GM12873 (cell line): ENCODE measurements around the gene ARPC5L.

ENCODE experiments used
- CTCF ChIP-seq: IDR thresholded peaks from 2 replicates; pipeline ENCODE4 v1.5.1; 2012; ENCODE audit warnings: low read depth, mild to moderate bottlenecking, moderate library complexity, low read length, control low read depth; ENCODE audit not compliant: insufficient read depth; ENCODE audit errors: missing control alignments

The ARPC5L gene

DNA sequence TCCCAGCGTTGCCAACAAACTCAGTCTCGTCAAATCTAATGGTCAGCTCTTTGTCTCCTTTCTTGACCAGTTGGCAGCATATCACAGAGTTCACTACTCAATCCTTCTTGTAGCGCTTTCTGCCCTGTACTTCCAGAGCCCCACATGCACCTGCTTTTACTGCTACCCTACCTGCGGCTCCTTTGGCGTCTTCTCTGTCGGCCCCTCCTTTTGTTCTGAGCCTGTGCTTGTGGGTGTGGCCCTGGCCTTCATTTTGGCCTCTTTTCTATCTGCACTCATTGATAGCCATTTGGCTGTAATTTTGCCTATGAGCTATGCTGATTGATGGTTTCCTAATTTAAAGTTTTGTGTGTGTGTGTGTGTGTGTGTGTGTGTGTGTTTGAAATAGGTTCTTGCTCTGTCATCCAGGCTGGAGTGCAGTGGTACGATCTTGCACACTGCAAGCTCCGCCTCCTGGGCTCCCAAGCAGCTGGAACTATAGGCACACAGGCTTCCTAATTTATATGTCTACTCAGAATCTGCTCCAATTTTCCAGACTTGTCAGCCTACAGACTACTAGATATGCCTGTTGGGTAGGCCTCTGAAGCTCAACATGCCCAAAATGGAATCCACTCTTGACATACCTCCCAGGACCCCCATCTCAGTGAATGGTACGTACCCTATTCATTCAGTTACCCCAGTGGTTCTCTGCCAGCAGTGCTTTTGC lies 32.3 kb downstream of the ARPC5L start:
- TF ChIP-seq CTCF = no peak

DNA sequence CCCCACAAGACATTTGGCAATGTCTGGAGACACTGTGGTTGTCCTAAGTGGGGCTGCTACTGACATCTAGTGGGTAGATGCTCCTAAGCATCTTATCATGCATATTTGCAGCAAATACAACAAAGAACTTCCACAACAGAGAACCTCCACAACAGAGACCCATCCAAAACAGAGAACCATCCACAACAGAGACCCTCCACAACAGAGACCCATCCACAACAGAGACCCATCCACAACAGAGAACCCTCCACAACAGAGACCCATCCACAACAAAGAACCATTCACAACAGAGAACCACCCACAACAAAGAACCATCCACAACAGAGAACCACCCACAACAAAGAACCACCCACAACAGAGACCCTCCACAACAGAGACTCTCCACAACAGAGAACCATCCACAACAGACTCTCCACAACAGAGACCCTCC lies 32.8 kb downstream of the ARPC5L start:
- TF ChIP-seq CTCF = peak; percentile 70

DNA sequence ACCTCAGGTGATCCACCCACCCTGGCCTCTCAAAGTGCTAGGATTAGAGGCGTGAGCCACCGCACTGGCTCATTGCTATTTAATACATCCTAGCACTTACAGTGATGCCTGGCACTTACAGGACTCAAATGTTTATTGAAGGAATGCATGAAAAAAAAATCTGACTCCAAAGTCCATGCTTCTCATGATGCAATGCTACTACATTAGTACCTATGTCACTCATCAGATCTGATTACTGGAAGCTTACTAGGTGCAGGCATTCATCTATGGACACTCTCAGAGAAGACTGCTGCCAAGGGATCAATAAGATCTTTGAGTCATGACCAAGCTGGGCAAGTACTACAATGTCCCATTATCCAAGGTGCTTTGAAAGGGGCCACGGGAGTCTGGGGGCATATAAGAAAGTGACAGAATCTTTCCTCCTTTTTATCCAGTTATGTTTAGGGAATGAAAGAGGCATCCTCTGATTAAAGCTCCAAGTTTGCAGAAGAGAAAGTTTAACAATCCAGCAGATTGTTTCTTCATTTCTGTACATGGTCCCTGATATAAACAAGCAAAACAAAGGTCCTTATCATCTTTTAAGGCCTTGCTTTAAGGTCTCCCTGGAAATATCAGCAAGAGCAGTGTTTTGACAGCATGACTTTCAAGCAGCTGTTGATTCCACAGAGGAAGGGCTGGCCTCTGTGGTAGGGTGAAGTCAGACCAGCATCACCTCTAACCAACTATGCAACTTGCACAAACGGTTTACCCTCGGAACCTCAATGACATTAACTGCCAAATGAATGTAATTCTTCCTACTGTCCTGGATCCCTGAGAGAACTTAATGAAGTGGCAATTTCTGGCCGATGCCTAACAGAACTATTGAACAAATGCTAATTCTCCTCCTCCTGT lies 35.9 kb downstream of the ARPC5L start:
- no peak for TF ChIP-seq CTCF

- no peak for TF ChIP-seq CTCF
These were observed 37.9 kb downstream of the ARPC5L start for GRCh38 chr9:124899845-124900244.

DNA sequence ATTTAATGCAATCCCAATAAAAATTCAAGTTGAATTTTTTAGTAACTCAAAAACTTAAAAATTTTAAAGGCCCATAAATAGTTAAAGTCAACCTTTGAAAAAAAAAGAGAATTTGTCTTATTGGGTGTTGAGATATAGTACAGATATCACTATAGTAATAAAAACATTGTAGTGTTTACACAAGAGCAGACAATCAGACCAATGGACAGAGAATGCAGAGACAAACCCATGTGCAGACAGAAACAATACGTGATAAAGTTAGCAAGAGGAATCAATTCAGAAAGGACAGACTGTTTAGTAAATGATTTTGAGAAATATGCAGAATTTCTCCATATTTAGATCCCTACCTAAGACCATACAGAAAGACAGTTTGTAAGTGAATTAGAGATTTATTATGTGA lies 45.0 kb downstream of the ARPC5L start:
- no peak for TF ChIP-seq CTCF

- no peak for TF ChIP-seq CTCF
These were observed 46.2 kb downstream of the ARPC5L start for GRCh38 chr9:124908098-124908497.

GRCh38 chr9:124911766-124912165 lies 49.8 kb downstream of the ARPC5L start:
- no peak for TF ChIP-seq CTCF
